Esophagus squamous epithelium (tissue), 5 donors: ENCODE results near the gene L3MBTL3. TPM values are rescaled to one million over a fixed set of nuclear protein-coding genes. Genes with fewer than 3 reads are reported as not detected.

Source experiments
- DNase-seq: peaks from one replicate; lab custom pipeline; 2025; lab: John Stamatoyannopoulos, UW
- H3K27ac ChIP-seq, 4 donors: fragments of 200-600 bp; sonication (generic); one replicate each; pipeline ENCODE4 v1.5.1; 2016 to 2019; ENCODE audit warnings: mild to moderate bottlenecking in 1 of 4
- H3K27me3 ChIP-seq, 4 donors: fragments of 200-600 bp; sonication (generic); 1 replicate in 3 of 4; 2 replicates in 1 of 4; pipeline versions ENCODE4 v1.5.1 to v1.6.0; 2017 to 2021; ENCODE audit warnings: antibody characterized with exemption in 1 of 4
- H3K36me3 ChIP-seq, 3 donors: fragments of 200-600 bp; sonication (generic); one replicate each; pipeline ENCODE4 v1.5.1; 2016 to 2019
- H3K4me1 ChIP-seq, 3 donors: fragments of 200-600 bp; sonication (generic); one replicate each; pipeline ENCODE4 v1.5.1; 2017 to 2019
- H3K4me3 ChIP-seq, 4 donors: fragments of 200-600 bp; sonication (generic); 1 replicate in 3 of 4; 2 replicates in 1 of 4; pipeline ENCODE4 v1.5.1; 2016 to 2019; ENCODE audit warnings: mild to moderate bottlenecking in 2 of 4, moderate library complexity in 1 of 4
- H3K9me3 ChIP-seq, 3 donors: fragments of 200-600 bp; sonication (generic); one replicate each; pipeline ENCODE4 v1.5.1; 2016 to 2019
- CTCF ChIP-seq, 6 experiments: fragments of 450-650 bp in 4 of 6; fragments of 200-600 bp in 2 of 6; sonication (generic) in 2 of 6; IDR thresholded peaks; one replicate each; pipeline ENCODE4 v1.5.1; 2016 to 2019; ENCODE audit warnings: antibody characterized with exemption in 6 of 6, mild to moderate bottlenecking in 4 of 6, moderate library complexity in 4 of 6
- POLR2A ChIP-seq, 4 donors: fragments of 450-650 bp; IDR thresholded peaks; one replicate each; pipeline ENCODE4 v1.6.1; 2017; ENCODE audit warnings: antibody characterized with exemption in 4 of 4, mild to moderate bottlenecking in 4 of 4, moderate library complexity in 3 of 4
- WGBS, 2 donors: methylation state at CpG; one replicate each; pipeline ENCODE4 v1.1.5; 2018; 5-methylcytosine and 5-hydroxymethylcytosine counted together
- intact Hi-C: fragments of 100-400 bp; cut with DNase I; formaldehyde crosslinking; loops from one replicate; pipeline ENCODE4 v1.15.0; 2022
- total RNA-seq, 4 donors: library from RNA; depleted of rRNA; stranded (reverse); fragments of >200 nt; gene quantifications; one replicate each; pipeline ENCODE4 v1.1.0, GENCODE V29; 2016
- donor health status: DM: yes; HTN: yes; CAD: no.

L3MBTL3 gene
- total RNA-seq, 4 donors from 2014 or later, result 1.2 to 5.3 (median 3.3) TPM

- Histone ChIP-seq H3K9me3 (no peaks in the 10 kb centered on the region), H3K27me3 (no peaks in the 10 kb centered on the region), H3K27ac (no peak overlapping the region), H3K4me1 (no peaks in the 10 kb centered on the region), H3K4me3 (no peak overlapping the region), H3K36me3 (peaks cover 0 to 15% (median 0%) of the 10 kb centered on the region in 3 donors)
- WGBS, 2 donors, result 68 to 69% methylated on average over 2 of the region's 2 CpGs
- no peak for TF ChIP-seq CTCF (IDR thresholded peaks at IDR 0.05)
- DNase-seq, result no peak
- intact Hi-C loops, result no loop called here
These were observed 27.2 kb downstream of the L3MBTL3 start for GRCh38 chr6:130045622-130046021.

GRCh38 chr6:130046671-130047070 lies 28.3 kb downstream of the L3MBTL3 start:
- no peaks in the 10 kb centered on the region for H3K27me3 ChIP-seq
- H3K27ac ChIP-seq, result no peak overlapping the region
- H3K9me3 ChIP-seq, result no peaks in the 10 kb centered on the region
- H3K4me1 ChIP-seq, result no peaks in the 10 kb centered on the region
- H3K36me3 ChIP-seq, result peaks cover 0 to 23% (median under 1%) of the 10 kb centered on the region in 3 donors
- intact Hi-C loops, result no loop called here
- WGBS, 2 donors, result 56 to 67% methylated on average over 1 of the region's 1 CpG
- no peak overlapping the region for H3K4me3 ChIP-seq
- TF ChIP-seq CTCF (IDR thresholded peaks at IDR 0.05) (no peak), POLR2A (IDR thresholded peaks at IDR 0.05) (no peak)
- no peak for DNase-seq

GRCh38 chr6:130047088-130047995 lies 29.0 kb downstream of the L3MBTL3 start:
- TF ChIP-seq CTCF (IDR thresholded peaks at IDR 0.05) (no peak), POLR2A (IDR thresholded peaks at IDR 0.05) (no peak)
- Histone ChIP-seq H3K4me3 (no peak overlapping the region), H3K9me3 (no peaks in the 10 kb centered on the region), H3K4me1 (no peaks in the 10 kb centered on the region), H3K36me3 (peaks cover 0 to 30% (median 6%) of the 10 kb centered on the region in 3 donors), H3K27ac (no peak overlapping the region), H3K27me3 (no peaks in the 10 kb centered on the region)
- intact Hi-C loops, result no loop called here
- DNase-seq, result no peak
- WGBS, 2 donors, result 69 to 71% methylated on average over 4 of the region's 4 CpGs

GRCh38 chr6:130050230-130050629 lies 31.8 kb downstream of the L3MBTL3 start:
- no peak for DNase-seq
- no peaks in the 10 kb centered on the region for H3K27me3 ChIP-seq
- H3K4me3 ChIP-seq, result no peak overlapping the region
- intact Hi-C loops, result no loop called here
- TF ChIP-seq POLR2A (IDR thresholded peaks at IDR 0.05) (no peak), CTCF (IDR thresholded peaks at IDR 0.05) (no peak)
- H3K9me3 ChIP-seq, result no peaks in the 10 kb centered on the region
- H3K4me1 ChIP-seq, result no peaks in the 10 kb centered on the region
- H3K27ac ChIP-seq, result no peak overlapping the region
- peaks cover 0 to 54% (median 10%) of the 10 kb centered on the region in 3 donors for H3K36me3 ChIP-seq
- WGBS, 2 donors, result 74 to 78% methylated on average over 2 of the region's 2 CpGs

GRCh38 chr6:130054725-130055124 lies 36.3 kb downstream of the L3MBTL3 start:
- peaks cover 0 to 80% (median 21%) of the 10 kb centered on the region in 3 donors for H3K36me3 ChIP-seq
- H3K27ac ChIP-seq, result no peak overlapping the region
- H3K9me3 ChIP-seq, result no peaks in the 10 kb centered on the region
- no peak overlapping the region for H3K4me3 ChIP-seq
- TF ChIP-seq CTCF (IDR thresholded peaks at IDR 0.05) (no peak), POLR2A (IDR thresholded peaks at IDR 0.05) (no peak)
- H3K27me3 ChIP-seq, result no peaks in the 10 kb centered on the region
- no peak for DNase-seq
- H3K4me1 ChIP-seq, result no peaks in the 10 kb centered on the region
- intact Hi-C loops, result no loop called here
- 90 to 93% methylated on average over 7 of the region's 7 CpGs for WGBS, 2 donors
